H1 (cell line): ENCODE measurements around the gene USP13.

Experiments used
- CEBPB ChIP-seq: IDR thresholded peaks from 2 replicates; pipeline ENCODE4 v1.6.1; 2012; ENCODE audit warnings: low read depth, low read length
- E2F6 ChIP-seq: IDR thresholded peaks from 2 replicates; pipeline ENCODE4 v1.6.1; 2012; ENCODE audit warnings: inconsistent platforms
- EP300 ChIP-seq, 2 experiments: IDR thresholded peaks; 1 replicate in 1 of 2; 2 replicates in 1 of 2; pipeline ENCODE4 v1.6.1; 2011 to 2012; ENCODE audit warnings: low read depth in 2 of 2, low read length in 2 of 2, mild to moderate bottlenecking in 2 of 2, borderline replicate concordance in 1 of 2, inconsistent platforms in 1 of 2, moderate library complexity in 1 of 2
- EZH2 ChIP-seq: fragments of 200-600 bp; sonication (generic); IDR thresholded peaks from 2 replicates; pipeline ENCODE4 v1.7.1; 2012; ENCODE audit warnings: low read depth, mild to moderate bottlenecking, moderate library complexity, low read length, inconsistent platforms; ENCODE audit not compliant: severe bottlenecking
- GABPA ChIP-seq: IDR thresholded peaks from 2 replicates; pipeline ENCODE4 v1.6.1; 2011; ENCODE audit warnings: mild to moderate bottlenecking, low read length, moderate library complexity, borderline replicate concordance; ENCODE audit not compliant: insufficient read depth
- GTF2F1 ChIP-seq: IDR thresholded peaks from 2 replicates; pipeline ENCODE4 v1.6.1; 2012; ENCODE audit warnings: low read depth, low read length, improper control_type of control experiment, borderline replicate concordance
- JUN ChIP-seq: IDR thresholded peaks from 2 replicates; pipeline ENCODE4 v1.6.1; 2011; ENCODE audit warnings: low read depth, mild to moderate bottlenecking, improper control_type of control experiment, low read length
- NANOG ChIP-seq: IDR thresholded peaks from 2 replicates; pipeline ENCODE4 v1.6.1; 2011; ENCODE audit warnings: low read length, low read depth, mild to moderate bottlenecking, inconsistent platforms; ENCODE audit not compliant: insufficient read depth, poor library complexity, severe bottlenecking
- PHF8 ChIP-seq: fragments of 200-600 bp; sonication (generic); conservative IDR thresholded peaks from 2 replicates; pipeline ENCODE4 v1.7.1; 2012; ENCODE audit warnings: low read depth, mild to moderate bottlenecking, inconsistent platforms, low read length, moderate library complexity
- POLR2AphosphoS5 ChIP-seq: IDR thresholded peaks from 2 replicates; pipeline ENCODE4 v1.6.1; 2011; ENCODE audit warnings: low read depth, low read length
- SAP30 ChIP-seq: fragments of 300-600 bp; sonication (generic); IDR thresholded peaks from 2 replicates; pipeline ENCODE4 v1.7.1; 2012; ENCODE audit warnings: low read length, moderate library complexity, mild to moderate bottlenecking, inconsistent platforms; ENCODE audit not compliant: insufficient read depth, insufficient replicate concordance
- SUZ12 ChIP-seq: fragments of 200-600 bp; sonication (generic); IDR thresholded peaks from 2 replicates; pipeline ENCODE4 v1.6.1; 2012; ENCODE audit warnings: mild to moderate bottlenecking, inconsistent platforms, low read length, moderate library complexity, mixed read lengths
- TF ChIP-seq, protein P1 (sequence below), 3 experiments: IDR thresholded peaks; 1 replicate in 2 of 3; 2 replicates in 1 of 3; pipeline versions ENCODE4 v1.5.1 to v1.6.1; 2011; ENCODE audit warnings: low read length in 3 of 3, mild to moderate bottlenecking in 3 of 3, inconsistent platforms in 2 of 3, low read depth in 1 of 3, moderate library complexity in 1 of 3; ENCODE audit not compliant: insufficient read depth in 1 of 3; ENCODE audit errors: control extremely low read depth in 1 of 3

GRCh38 chr3:179652447-179653095 is at the start of gene USP13:
- no peak for TF ChIP-seq NANOG
- TF ChIP-seq, protein P1, sequence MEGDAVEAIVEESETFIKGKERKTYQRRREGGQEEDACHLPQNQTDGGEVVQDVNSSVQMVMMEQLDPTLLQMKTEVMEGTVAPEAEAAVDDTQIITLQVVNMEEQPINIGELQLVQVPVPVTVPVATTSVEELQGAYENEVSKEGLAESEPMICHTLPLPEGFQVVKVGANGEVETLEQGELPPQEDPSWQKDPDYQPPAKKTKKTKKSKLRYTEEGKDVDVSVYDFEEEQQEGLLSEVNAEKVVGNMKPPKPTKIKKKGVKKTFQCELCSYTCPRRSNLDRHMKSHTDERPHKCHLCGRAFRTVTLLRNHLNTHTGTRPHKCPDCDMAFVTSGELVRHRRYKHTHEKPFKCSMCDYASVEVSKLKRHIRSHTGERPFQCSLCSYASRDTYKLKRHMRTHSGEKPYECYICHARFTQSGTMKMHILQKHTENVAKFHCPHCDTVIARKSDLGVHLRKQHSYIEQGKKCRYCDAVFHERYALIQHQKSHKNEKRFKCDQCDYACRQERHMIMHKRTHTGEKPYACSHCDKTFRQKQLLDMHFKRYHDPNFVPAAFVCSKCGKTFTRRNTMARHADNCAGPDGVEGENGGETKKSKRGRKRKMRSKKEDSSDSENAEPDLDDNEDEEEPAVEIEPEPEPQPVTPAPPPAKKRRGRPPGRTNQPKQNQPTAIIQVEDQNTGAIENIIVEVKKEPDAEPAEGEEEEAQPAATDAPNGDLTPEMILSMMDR (IDR thresholded peaks at IDR 0.05; ENCODE audit: control extremely low read depth in 1 of 3, insufficient read depth in 1 of 3, low read depth in 1 of 3, low read length in 3 of 3), result no peak
- peak; percentile 59; the same call in 1 of the 2 replicates for TF ChIP-seq PHF8
- TF ChIP-seq GTF2F1, result no peak
- TF ChIP-seq E2F6, result no peak
- no peak for TF ChIP-seq GABPA
- no peak for TF ChIP-seq POLR2AphosphoS5
- TF ChIP-seq SUZ12, result no peak
- no peak for TF ChIP-seq EZH2
- TF ChIP-seq EP300 (IDR thresholded peaks at IDR 0.05; ENCODE audit: borderline replicate concordance in 1 of 2, low read depth in 2 of 2, low read length in 2 of 2), result no peak
- no peak for TF ChIP-seq CEBPB
- TF ChIP-seq SAP30, result no peak
- TF ChIP-seq JUN, result no peak
